Frontal cortex (tissue), 4 donors: Measurements from ENCODE around the gene APBA1. TPM values are rescaled to one million over a fixed set of nuclear protein-coding genes. Genes with fewer than 3 reads are reported as not detected.

Experiments used
- DNase-seq, 2 donors: peaks; one replicate each; pipeline ENCODE4 v3.0.0; 2012; ENCODE audit warnings: low spot score in 2 of 2
- FAIRE-seq: peaks from 2 replicates; lab custom pipeline; 2012; peaks lifted over from hg19 to GRCh38; lab: Jason Lieb, UNC
- total RNA-seq: library from RNA; depleted of rRNA; stranded (reverse); fragments of >200 nt; gene quantifications from one replicate; pipeline ENCODE4 v1.2.3, GENCODE V29; 2014
- donor health status: control.
- donor health status: control.
- donor health status: control.

APBA1 gene
- total RNA-seq, result 24.9 TPM

DNA sequence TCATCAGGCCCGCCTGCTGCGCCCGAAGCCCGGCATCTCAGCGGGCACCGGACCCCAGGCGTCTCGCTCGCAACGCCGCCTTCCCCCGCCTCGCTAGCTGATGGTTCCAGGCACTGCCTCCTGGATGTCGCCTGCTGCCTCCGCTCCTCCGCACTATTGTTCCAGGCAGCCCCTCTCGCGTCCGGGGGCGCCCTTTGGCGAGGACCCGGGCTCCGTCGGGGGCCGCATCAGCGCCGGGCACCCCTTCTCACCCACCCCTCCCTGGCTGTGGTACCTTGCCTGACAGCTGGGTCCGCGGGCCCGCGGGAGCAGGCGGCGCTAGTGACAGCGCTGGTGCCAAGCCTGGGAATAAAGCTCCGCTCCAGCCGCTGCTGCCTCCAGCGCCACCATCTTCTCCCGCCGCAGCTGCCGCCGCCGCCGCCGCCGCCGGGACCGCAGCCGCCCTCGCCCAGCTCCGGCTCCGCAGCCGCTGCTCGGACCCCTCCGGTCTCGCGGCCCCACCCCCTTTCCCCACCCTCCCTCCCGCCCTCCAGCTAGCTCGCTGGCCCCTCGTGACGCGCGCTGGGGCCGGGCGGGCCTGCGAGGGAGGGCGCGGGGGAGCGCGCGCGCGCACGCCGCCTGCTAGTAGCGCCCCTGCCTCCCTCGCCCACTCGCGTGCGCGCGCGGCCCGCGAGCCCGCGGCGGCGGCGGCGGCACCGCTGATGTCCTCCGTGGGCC is at the start of gene APBA1:
APBA1 (minus strand) TSS at position 493 of the 717 bp plus-strand sequence.
- peak; percentile 82 to 89 for DNase-seq
- FAIRE-seq, result no peak

DNA sequence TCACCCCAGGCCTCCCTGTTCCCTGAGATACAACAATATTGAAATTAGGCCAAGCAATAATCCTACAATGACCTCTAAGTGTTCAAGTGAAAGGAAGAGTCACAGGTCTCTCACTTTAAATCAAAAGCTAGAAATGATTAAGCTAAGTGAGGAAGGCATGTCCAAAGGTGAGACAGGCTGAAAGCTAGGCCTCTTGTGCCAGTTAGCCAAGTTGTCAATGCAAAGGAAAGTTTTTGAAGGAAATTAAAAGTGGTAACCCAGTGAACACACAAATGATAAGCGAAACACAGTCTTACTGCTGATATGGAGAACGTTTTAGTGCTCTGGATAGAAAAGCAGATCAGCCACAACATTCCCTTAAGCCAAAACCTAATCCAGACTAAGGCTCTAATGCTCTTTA is 47.8 kb upstream of the APBA1 start:
- no peak for FAIRE-seq

GRCh38 chr9:69719367-69719766 is 47.2 kb upstream of the APBA1 start:
- FAIRE-seq, result no peak

More for the DNA sequence above, 47.8 kb upstream of the APBA1 start:
- DNase-seq, result no peak

GRCh38 chr9:69718218-69718617 is 46.0 kb upstream of the APBA1 start:
- no peak for FAIRE-seq
- DNase-seq, result no peak

More at GRCh38 chr9:69719367-69719766, 47.2 kb upstream of the APBA1 start:
- no peak for DNase-seq

- no peak for FAIRE-seq
- DNase-seq, result no peak
Measured at GRCh38 chr9:69715825-69716224, 43.7 kb upstream of the APBA1 start.

GRCh38 chr9:69715096-69715495 is 42.9 kb upstream of the APBA1 start:
- FAIRE-seq (no peak), DNase-seq (no peak)

DNA sequence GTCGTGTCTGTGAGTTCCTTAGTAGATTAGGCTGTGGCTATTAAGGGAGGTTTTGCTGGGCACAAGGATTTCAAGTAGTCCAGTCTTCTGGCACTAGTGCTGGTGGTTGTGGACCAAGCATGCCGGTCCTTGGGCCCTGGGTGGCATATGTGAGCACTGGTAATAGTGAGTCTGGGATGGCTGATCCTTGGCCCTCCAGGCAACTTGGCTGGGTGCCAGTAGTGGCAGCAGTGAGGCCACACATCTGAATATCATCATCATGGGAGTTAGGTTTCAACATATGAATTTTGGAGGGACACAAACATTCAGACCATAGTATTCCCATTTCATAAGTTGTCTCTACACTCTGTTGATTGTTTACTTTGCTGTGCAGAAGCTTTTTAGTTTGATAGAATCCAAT is 25.3 kb upstream of the APBA1 start:
- DNase-seq (no peak), FAIRE-seq (no peak)

DNA sequence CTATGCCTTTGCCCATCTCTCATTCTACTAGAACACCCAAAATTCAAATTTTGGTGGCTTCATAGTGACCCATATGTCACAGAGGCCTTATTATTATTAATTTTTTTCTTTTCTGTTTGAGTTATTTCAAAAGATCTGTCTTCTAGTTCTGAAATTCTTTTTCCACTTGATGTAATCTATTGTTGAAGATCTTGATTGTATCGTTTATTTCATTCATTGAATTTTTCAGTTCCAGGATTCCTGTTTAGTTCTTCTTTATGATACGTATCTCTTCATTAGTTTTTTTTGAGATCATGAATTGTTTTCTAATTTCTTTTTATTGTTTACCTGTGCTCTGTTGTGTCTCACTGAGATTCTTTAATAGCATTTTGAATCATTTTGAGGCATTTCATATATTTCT is 24.6 kb upstream of the APBA1 start:
- FAIRE-seq (no peak), DNase-seq (no peak)

- DNase-seq (no peak), FAIRE-seq (no peak)
Measured at GRCh38 chr9:69689991-69690538, 17.9 kb upstream of the APBA1 start.

GRCh38 chr9:69683927-69684326 is 11.8 kb upstream of the APBA1 start:
- FAIRE-seq (no peak), DNase-seq (no peak)

GRCh38 chr9:69678843-69679538 is 6.8 kb upstream of the APBA1 start:
- DNase-seq (no peak), FAIRE-seq (no peak)

- FAIRE-seq (no peak), DNase-seq (no peak)
Measured at GRCh38 chr9:69677931-69678330, 5.8 kb upstream of the APBA1 start.

- DNase-seq, result no peak
- no peak for FAIRE-seq
Measured at GRCh38 chr9:69675563-69675962, 3.4 kb upstream of the APBA1 start.

- FAIRE-seq (no peak), DNase-seq (no peak)
Measured at GRCh38 chr9:69674716-69675438, 2.7 kb upstream of the APBA1 start.

GRCh38 chr9:69674112-69674685 is 2.0 kb upstream of the APBA1 start:
- no peak for DNase-seq
- no peak for FAIRE-seq

GRCh38 chr9:69673311-69673640 is 1.1 kb upstream of the APBA1 start:
- no peak for DNase-seq
- FAIRE-seq, result no peak

DNA sequence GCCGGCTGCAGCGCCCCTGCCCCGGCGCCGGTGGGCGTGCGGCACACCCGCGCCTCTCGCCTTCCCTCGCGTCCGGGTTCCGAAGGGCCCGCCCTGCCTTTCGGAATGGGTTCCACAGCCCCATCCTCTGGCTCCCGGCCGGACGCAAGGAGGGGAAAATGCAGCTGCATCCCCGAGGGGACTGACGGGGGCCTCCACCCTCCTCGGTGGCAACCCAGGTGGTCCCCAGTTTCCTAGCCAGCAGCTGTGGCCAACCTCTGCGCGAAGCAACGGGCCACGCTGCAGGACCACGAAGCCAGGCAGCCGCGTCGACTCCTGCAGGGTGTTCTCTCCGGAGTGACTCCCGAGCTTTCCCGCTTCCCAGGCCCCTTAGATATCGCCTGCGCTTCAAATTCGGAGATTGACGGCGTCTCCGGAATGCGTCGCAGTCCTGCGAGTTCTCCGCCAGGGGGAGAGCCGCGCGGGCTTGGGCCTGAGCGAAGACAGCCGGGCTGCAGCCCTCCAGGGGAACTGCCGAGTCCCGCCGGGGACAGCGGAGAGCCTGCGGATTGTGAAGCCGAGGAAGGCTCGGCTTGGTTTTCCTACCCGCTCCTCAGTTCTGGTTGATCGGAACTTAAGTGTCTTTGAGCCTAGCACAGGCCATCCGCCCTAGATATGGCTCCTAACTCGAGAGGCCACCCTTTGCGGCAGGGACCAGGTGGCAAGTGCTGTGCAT is 582 bp upstream of the APBA1 start:
- DNase-seq (peak; percentile 63 to 67), FAIRE-seq (no peak)

DNA sequence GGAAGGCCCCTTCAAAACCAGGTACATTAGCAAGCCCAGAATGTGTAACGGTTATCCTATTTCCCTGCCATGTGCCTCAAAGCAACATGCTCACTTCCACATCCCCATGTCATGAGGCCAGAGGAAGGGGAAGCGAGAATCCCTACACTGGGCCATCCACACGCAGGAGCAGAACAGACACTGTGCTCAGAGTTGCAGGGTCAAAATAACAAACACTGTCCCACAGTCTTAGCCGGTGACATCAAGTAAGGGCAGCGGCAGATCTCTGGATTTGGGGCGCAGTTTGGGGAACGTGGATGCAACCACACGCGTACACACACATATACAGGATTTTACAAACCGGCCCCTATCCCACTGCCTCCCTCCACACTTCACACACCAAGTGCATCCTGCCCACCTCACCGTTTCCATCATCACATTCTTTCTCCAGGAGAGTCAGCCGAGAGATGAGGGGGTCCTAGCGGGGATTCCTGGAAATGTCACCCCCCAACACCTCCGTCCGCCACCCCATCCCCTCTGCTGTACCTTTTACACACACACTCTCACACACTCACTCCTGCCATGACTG is 776 bp downstream of the APBA1 start:
- FAIRE-seq (no peak), DNase-seq (peak in 1 of 2 donors; percentile 17)

DNA sequence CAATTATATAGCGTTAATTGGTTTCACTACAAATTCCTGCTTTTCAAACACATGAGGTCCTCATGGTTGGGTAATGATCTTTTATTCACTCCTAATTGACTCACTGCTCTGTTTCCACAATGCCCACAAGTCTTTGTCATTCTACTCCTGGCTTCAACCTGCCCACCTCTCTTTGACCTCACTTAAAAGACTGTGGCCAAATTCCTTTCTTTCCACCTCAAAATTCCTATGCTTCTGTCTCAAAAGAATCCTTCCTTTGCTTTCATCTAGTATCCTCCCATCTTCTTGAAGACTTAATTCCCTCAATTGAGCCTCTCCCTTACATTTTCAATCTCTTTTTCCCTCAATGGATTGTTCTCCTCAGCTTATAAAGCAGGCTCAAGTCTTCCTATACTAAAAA is 4.9 kb downstream of the APBA1 start:
- DNase-seq, result no peak
- no peak for FAIRE-seq
